RPMI7951 (cell line): Measurements from ENCODE around the gene KIF4A. TPM values are rescaled to one million over a fixed set of nuclear protein-coding genes. Genes with fewer than 3 reads are reported as not detected.
"Not testable (repeated sequence)": the region's sequence is repeated elsewhere in the genome, so short reads cannot be mapped to it uniquely, and the experiment has no call there.

Source experiments
- DNase-seq: peaks from one replicate; pipeline ENCODE4 v3.0.0-alpha.2; 2012; ENCODE audit warnings: low read depth
- total RNA-seq: library from RNA; depleted of rRNA; stranded (reverse); fragments of >200 nt; shearing (Covaris generic); gene quantifications from 2 replicates; pipeline ENCODE4 v1.2.3, GENCODE V29; 2014; rRNA removed

The KIF4A gene, protein sequence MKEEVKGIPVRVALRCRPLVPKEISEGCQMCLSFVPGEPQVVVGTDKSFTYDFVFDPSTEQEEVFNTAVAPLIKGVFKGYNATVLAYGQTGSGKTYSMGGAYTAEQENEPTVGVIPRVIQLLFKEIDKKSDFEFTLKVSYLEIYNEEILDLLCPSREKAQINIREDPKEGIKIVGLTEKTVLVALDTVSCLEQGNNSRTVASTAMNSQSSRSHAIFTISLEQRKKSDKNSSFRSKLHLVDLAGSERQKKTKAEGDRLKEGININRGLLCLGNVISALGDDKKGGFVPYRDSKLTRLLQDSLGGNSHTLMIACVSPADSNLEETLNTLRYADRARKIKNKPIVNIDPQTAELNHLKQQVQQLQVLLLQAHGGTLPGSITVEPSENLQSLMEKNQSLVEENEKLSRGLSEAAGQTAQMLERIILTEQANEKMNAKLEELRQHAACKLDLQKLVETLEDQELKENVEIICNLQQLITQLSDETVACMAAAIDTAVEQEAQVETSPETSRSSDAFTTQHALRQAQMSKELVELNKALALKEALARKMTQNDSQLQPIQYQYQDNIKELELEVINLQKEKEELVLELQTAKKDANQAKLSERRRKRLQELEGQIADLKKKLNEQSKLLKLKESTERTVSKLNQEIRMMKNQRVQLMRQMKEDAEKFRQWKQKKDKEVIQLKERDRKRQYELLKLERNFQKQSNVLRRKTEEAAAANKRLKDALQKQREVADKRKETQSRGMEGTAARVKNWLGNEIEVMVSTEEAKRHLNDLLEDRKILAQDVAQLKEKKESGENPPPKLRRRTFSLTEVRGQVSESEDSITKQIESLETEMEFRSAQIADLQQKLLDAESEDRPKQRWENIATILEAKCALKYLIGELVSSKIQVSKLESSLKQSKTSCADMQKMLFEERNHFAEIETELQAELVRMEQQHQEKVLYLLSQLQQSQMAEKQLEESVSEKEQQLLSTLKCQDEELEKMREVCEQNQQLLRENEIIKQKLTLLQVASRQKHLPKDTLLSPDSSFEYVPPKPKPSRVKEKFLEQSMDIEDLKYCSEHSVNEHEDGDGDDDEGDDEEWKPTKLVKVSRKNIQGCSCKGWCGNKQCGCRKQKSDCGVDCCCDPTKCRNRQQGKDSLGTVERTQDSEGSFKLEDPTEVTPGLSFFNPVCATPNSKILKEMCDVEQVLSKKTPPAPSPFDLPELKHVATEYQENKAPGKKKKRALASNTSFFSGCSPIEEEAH
- 58.6 and 60.7 TPM in 2 replicates for total RNA-seq

DNA sequence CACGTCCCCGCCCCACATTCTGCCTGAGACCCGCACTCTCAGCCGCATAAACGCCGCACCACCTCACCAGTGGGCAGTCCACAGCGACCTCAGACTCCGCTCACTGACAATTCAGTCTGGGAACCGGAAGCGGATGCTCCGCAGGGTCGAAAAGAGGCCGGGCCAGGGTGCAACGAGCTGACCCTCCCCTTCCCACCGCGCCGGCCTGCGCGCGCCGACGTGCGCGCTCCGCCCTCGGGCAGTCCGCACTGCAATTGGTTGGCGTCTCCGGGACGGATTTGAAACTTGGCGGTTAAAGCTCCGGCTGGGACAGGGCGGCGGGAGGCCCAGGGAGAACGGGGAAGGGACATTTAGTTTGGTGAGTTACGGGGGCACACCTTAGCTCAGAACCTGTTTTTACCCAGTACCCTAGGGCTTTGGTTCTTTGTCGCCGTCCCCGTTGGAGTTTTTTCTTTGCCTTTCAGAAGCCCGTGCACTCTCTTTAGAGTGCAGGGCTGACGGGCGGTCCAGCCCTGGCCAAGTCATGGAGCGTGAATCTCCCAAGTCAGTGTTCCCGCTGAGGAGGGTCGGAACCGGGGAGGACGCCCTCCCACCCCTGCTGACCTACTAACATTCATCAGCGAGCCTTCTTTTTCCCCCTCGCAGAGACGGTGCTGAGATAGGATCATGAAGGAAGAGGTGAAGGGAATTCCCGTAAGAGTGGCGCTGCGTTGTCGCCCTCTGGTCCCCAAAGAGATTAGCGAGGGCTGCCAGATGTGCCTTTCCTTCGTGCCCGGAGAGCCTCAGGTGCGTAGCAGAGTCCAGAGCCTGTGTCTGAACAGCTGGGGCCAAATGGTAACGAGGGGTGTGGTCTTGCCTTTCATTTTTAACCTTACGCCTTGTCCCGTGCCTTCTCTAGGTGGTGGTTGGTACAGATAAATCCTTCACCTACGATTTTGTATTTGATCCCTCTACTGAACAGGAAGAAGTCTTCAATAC is at the start of gene KIF4A, which contains the start of gene PDZD11:
Gene KIF4A (plus strand): TSS at position 312 of the 978 bp plus-strand sequence. CDS start 355 bp downstream, at position 667.
Gene PDZD11 (minus strand): TSS at position 135 of the 978 bp plus-strand sequence. CDS start 586 bp downstream, outside the sequence.
- peak; percentile 88 for DNase-seq

DNA sequence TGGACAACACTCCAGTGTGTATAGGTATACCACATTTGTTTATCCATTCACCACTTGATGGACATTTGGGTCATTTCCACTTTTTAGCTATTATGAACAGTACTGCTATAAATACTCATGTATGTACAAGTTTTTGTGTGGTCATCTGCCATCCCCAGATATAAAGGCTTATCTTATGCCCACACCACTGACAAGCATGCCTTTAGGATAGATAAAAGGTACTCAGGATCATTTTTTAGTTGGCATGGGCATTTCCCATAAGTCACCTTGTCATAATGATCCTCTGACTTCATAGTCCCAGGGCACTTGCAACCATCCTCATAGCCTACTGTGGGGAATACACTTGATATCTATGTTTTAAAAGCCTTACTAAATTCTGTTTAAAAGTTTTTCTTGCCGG is 49.2 kb upstream of the KIF4A start:
- DNase-seq = no peak

DNA sequence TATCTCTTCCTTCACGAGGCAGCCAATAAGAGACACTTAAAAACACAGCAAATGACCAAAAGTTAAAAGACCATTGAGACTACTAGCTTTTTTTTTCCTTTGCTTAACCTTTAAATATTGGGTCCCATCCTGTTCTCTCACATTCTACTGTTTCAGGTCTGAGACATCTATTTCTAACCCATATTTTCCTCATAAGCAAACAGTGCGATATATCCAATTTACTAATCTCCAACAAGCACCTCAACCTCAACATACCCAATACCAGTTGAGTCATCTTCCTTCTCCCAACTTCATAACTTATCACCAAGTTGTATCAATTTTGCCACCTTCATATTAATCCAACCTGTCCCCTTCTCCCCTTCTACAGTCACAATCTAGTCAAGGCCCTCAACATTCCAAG is 48.4 kb upstream of the KIF4A start:
- DNase-seq = no peak

DNA sequence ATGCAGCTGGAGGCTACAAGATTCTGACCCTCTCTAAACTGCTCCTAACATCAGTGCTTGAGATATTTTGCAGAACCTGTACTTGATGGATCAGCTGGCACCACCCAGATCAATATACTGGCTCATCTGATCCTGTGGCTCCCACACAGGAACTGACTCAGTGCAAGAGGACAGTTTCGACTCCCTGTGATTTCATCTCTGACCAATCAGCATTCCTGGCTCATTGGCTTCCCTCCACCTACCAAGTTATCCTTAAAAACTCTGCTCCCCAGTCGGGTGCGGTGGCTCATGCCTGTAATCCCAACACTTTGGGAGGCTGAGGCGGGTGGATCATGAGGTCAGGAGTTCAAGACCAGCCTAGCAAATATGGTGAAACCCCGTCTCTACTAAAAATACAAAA is 46.3 kb upstream of the KIF4A start:
- peak; percentile 65 for DNase-seq

DNA sequence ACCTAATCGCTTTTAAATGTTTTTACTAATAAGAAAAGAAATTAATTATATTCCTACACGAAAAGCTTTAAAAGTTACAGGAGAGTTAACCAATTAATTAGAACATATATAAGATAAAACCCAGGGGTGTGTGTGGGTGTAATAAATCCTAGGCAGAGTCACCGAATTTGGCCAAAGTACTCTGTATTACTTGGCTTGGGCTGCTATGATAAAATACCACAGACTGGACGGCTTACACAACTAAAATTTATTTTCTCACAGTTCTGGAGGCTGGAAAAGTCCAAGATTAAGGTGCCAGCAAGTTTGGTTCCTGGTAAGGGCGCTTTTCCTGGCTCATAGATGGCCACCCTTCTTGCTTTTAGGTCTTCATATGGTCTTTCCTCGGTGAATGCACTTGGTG is 45.0 kb upstream of the KIF4A start:
- DNase-seq = no peak

DNA sequence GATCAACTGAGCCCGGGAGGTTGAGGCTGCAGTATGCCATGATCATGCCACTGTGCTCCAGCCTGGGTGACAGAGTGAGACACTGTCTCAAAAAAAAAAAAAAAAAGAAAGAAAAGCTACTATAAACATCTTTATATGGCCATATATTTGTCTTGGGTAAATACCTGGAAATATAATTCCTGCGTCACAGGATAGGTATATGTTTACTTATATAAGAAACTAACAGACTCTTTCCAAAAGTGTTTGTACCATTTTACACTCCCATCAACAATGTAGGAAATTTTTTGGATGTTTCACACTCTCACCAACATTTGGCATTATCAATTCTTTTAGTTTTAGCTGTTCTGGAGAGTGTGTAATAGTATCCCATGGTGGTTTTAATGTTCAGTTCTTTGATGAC is 42.7 kb upstream of the KIF4A start:
- no peak for DNase-seq

DNA sequence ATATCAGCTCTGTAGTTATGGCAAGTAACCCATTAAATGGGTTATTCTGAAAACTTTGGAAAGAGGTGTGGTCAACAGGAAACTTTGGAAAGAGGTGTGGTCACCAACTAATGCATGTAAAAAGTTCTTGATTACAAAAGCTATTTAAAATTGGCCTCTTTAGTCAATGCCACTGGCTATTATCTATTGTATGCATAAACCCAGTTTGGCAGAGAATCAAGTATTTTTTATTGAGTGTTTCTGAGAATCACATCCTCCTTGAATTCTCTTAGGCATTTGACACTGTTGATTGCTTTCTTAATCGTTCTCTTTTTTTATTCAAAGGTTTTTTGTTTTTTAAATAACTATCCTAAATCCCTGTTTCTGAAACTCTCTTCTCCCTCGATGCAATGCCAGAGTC is 37.4 kb upstream of the KIF4A start:
- DNase-seq = no peak

DNA sequence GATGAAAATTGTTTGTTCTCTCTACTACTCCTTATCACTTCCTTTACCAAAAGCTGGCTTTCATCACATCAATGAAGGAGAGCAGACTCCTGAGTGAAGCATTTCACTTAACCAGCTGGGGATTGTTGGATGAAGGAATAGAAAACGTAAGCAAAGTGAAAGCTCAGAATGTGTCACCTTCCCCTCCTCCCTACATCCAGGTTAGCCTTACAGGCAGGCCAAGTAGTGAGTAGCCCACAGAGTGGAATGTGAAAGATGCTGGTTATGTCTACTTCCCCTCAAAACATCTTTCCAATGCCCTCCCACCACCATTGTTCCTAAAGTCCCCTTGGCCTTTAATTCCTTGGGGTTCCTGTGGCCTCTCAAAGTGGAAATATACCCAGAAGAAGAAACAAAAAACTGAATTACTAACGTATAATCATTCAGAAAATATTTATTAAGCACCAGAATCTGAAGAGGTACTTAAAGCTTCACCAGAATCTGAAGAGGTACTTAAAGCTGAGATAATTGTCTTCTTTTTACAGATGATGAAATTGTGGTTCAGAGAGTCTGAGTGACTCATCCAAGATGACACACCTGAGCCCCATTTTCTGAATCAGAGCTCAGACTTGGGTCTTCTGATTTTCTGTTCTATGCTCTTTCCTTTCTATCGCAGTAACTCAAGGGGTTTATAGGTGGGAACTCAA is 36.4 kb upstream of the KIF4A start:
- no peak for DNase-seq

DNA sequence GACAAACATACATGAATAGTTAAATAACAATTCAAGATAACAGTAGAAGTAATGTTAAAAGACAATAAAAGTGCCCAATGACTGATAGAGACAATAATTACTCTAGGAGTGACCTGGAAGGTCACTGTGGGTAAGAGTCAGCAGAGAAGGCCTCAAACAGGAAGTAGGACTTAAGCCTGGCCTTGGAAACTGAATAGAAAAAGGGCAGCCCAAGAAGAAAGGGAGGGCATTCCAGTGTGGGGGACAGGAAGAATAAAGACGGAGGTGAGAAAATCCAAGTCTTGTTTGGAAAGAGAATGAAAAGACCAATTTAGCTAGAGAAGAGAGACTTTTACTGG is 35.9 kb upstream of the KIF4A start:
- DNase-seq = no peak

DNA sequence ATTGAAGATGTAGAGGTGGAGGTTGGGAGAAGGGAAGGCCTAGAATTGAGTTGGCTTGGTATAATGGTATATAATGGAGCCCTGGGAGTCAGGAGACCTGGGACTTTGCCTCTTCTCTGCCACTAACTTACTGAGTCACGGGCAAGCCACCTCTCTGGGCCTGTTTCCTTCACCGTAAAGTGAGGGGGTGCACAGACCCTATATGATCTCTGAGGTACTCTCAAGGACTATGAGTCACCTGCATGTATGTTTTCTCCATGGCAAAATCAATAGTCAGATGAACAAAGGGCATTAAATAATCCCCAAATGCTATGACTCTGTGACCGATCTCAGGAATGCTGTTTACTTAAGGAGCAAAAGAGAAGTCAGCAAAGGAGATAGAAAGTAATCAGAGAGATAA is 35.0 kb upstream of the KIF4A start:
- no peak for DNase-seq

DNA sequence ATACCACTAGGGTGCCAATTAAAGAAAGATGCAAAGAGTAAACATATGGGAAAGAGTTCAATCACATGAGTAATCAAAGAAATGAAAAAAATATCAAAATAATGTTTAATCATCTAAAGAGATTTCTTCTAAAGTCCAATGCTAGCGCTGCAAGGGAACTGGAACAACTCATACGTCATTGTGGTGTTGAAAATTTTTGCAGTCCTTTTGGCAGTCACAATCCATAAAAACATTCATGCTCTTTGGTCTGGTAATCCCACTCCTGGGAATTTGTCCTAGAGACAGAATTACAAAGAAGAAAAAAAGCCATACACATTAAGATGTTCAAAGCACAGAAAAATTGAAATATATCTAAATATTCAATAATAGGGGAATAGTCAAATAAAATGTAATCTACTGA is 34.5 kb upstream of the KIF4A start:
- no peak for DNase-seq

DNA sequence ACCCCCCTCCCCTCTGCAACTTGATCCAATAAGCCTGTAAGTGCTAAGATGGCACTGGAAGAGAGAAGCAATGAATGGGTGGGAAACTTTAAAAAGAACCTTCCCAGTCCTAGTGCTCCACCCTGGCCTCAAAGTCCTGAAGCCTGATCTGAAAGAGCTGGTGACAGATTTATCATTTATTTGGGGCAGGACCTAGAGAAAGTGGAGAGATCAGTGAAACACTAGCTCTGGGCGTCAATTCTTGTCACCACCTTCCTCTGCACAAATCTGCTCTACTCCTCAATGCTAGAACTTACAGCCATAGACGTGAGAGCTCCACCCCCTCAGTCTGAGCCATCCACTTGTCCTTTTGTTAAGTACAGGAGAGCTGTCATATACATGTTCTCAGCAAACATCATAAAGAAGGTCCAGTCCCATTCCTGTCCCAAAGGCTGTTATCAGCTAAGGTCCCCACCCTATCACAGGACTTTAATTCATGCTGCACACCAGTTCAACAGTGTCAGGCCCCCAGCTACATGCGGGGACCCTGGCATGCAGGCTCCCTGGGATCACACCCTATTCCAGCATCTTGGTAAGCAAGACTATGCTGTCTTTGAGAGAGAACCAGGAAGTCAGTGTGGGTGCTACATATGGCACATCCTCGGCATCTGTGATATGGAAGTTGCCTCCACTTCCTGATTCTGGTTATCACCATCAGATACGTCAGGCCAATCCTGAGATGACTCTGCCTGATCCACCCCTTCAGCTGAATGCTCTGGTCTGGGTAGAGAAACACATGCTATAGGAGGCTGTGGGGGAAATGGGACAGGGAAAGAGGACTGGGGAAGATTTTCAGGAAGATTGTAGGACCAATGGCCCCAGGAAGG is 32.2 kb upstream of the KIF4A start:
- DNase-seq = no peak

DNA sequence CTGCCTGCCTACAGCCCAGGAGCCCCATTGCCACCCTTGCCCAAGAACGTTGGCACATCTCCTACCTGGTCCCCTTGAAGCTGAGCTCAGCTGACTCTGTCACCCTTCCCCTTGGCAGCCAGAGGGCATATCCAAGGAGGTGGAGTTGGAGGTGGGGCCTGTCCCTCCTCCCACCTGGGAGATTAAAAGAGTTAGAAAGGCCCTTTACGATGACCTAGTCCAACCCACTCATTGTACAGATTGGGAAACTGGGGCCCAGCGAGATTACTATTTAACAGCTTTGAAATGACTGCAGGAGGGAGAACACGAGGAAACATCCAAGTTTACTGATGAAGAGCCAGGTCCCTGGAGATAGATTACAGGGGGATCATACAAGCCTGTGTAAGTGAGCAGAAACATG is 29.8 kb upstream of the KIF4A start, which contains the start of gene P2RY4:
Gene P2RY4 (minus strand): TSS at position 101 of the 400 bp plus-strand sequence. CDS start 580 bp downstream, outside the sequence.
- DNase-seq = no peak

DNA sequence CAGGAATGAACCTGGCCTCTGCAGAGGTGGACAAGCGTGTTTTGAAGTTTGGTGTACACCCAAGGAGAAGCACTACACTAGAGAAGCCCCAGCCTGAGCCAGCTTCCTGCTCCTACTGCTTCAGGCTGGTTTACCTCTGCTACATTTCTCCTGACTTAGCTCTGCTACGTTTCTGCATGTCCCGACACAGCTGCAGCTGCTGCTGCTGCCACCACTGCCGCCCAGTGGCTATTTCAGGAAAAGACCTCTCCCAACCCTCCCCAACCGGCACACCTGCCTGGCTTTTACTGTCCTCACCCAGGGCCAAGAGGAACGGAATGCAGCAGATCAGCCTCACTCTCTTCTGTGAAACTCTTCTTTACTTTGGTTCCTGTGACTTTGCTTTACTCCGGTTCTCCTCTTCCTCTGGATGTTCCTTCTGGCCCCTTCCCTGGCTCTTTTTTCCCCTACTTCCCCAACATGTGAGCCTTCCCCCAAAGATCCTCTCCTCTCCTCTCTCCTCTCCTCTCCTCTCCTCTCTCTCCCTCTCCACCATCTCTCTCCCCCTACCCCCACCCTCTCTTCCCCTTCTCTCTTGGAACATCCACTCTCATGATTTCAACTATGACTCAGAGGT is 26.8 kb upstream of the KIF4A start:
- DNase-seq = peak; percentile 40

DNA sequence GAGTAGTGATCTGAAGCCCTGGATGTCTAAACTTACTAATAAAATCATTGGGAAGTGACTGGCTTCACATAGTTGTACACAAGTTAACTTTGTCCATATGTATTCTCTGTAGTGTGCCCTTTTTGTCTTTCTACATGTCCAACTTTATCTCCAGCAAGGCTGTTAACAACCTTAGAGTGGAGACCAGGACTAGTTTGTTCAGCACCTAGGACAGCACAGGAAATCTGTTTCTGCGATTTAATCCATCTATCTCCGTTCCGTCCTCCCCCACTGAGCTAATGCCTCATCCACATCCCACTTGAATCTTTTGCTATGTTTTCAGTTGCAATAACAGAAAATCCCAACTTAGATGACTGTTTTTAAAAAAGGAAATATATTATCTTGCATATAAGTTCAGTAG is 25.1 kb upstream of the KIF4A start:
- DNase-seq = peak; percentile 7

DNA sequence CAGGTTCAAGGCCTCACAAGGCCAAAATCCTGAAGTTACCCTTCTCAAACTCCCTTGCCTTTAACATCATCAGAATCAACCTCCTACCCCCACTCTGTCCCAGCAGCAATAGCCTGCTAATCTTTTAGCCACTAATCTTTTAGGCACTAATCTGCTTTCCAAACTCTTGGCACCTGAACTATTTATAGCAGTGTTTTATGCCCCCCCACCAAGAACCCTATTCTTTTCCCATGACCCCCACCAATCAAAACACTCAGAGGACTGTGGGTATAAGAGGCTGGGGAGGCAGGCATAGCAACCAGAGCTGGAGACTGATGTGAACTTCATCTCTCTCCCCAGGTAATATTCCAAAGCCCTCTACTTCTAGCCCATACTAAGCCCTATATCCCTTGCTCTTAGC is 21.9 kb upstream of the KIF4A start, which contains the start of gene ARR3:
Gene ARR3 (plus strand): TSS at position 301 of the 400 bp plus-strand sequence. CDS start 1,052 bp downstream, outside the sequence.
- DNase-seq = no peak

DNA sequence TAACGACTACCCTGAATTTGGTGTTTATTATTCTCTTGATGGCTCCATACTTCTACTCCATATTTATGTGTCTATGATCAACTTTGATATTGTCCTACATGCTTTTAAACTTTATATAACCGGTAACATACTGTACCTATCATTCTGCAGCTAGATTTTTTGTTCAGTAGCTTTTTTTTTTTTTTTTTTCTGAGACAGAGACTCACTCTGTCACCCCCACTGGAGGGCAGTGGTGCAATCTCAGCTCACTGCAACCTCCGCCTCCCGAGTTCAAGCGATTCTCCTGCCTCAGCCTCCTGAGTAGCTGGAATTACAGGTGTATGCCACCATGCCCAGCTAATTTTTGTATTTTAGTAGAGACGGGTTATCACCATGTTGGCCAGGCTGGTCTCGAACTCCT is 15.9 kb upstream of the KIF4A start:
- DNase-seq = not testable (repeated sequence)

DNA sequence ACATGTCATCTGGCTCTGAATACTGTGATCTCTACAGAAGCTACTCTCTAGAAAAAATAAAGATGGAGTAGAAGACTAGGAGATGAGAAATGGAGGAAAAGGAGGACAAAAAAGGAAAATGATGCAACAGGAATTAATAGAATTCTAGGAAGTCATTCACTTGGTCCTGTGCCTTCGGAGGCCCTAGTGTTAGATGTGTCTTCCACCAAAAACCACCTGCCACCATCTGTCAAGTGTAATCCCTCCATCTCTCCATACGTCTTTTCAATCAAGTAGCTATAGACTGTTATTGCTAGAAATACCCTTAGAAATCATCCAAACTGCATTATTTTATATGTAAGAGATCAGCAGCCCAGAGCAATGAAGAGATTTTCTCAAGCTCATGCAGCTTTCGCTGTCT is 10.8 kb upstream of the KIF4A start:
- no peak for DNase-seq

DNA sequence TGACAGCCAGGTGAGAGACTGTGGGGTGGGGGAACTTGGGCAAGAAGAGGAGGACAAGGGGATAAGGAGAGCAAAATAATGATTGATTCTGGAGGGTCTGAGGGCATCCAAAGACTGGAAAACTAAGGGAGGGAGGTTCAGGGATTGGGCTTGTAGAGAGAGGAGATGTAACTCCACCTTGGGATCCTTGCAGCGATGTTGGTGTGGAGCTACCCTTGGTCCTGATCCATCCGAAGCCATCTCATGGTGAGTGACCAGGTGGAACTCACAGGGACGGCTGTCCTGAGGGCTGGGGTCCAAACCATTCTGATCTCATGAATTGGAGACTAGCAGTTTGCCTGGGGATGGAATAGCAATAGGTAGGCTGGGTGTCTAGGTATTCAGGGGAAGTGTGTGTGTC is 9.3 kb upstream of the KIF4A start:
- no peak for DNase-seq
